Osteocyte (in vitro differentiated cells): ENCODE measurements around the gene UBN1. TPM values are rescaled to one million over a fixed set of nuclear protein-coding genes. Genes with fewer than 3 reads are reported as not detected.

Source experiments
- DNase-seq: peaks from one replicate; pipeline ENCODE4 v3.0.0; 2021; ENCODE audit warnings: mixed read lengths; ENCODE audit not compliant: unreplicated experiment; ENCODE audit errors: extremely low spot score
- H3K27ac Mint-ChIP-seq: one replicate; pipeline ENCODE4 v1.8.0; 2021; ENCODE audit warnings: mild to moderate bottlenecking, mixed read lengths; ENCODE audit not compliant: unreplicated experiment
- H3K27me3 Mint-ChIP-seq: one replicate; pipeline ENCODE4 v1.8.0; 2021; ENCODE audit warnings: mixed read lengths; ENCODE audit not compliant: unreplicated experiment
- H3K36me3 Mint-ChIP-seq: one replicate; pipeline ENCODE4 v1.8.0; 2021; ENCODE audit warnings: mixed read lengths; ENCODE audit not compliant: unreplicated experiment
- H3K4me1 Mint-ChIP-seq: one replicate; pipeline ENCODE4 v1.8.0; 2021; ENCODE audit warnings: mixed read lengths; ENCODE audit not compliant: unreplicated experiment
- H3K4me3 Mint-ChIP-seq: one replicate; pipeline ENCODE4 v1.8.0; 2021; ENCODE audit warnings: mild to moderate bottlenecking, moderate library complexity, mixed read lengths; ENCODE audit not compliant: unreplicated experiment
- H3K9me3 Mint-ChIP-seq: one replicate; pipeline ENCODE4 v1.8.0; 2021; ENCODE audit warnings: mixed read lengths; ENCODE audit not compliant: unreplicated experiment
- total RNA-seq: library from RNA; stranded (reverse); gene quantifications from 2 replicates; pipeline ENCODE4 v1.2.1, GENCODE V29; 2021
- TF ChIP-seq, protein P1 (sequence below): fragments of 200-600 bp; sonication (generic); IDR thresholded peaks from 2 replicates; pipeline ENCODE4 v1.5.0; 2021; ENCODE audit warnings: antibody characterized with exemption, mild to moderate bottlenecking, moderate library complexity

Gene UBN1
- total RNA-seq, 1 donor from 2014 or later: 50.8 TPM

DNA sequence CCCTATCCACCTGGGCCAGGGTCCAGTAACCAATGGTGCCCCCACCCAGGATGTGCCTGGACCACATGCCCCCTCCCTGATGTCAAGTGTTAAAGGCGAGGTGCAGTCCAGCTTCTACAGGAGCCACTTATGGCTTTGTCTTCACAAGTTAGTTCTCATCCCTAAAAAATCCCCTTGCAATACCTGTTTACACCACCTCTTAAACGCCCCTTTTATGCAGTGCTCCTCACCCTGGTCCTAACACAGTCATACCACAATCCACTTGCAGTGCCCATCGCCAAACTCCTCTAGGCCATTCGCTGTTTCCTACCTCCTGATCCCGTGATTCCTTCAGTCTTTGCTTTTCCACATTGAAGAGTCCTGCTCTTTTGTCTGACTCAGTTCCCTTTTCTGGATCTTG is 7.3 kb upstream of the UBN1 start:
- H3K27me3 Mint-ChIP-seq: no peaks in the 10 kb centered on the region

DNA sequence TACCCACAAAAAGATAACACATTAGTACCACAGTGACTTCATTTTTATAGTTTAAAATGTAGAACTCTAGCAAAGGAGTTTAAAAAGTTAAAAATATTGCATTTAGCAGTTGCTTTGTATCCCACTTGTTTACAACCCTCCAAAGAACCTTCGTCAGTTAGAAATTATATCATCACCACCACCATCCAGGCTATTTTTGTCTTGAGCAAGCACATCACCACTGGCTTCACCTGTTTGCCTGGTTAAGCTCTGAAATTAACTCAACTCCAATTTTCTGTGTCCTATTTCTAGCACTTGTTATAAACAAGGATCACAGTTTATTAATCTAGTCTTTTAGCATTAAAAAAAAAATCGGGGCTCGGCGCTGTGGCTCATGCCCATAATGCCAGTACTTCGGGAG is 6.3 kb upstream of the UBN1 start:
- Mint-ChIP-seq H3K27me3 (no peaks in the 10 kb centered on the region), H3K9me3 (no peaks in the 10 kb centered on the region), H3K4me1 (peaks cover 7% of the 10 kb centered on the region), H3K4me3 (no peak overlapping the region), H3K36me3 (peaks cover 45% of the 10 kb centered on the region), H3K27ac (no peak overlapping the region)
- TF ChIP-seq, protein P1, sequence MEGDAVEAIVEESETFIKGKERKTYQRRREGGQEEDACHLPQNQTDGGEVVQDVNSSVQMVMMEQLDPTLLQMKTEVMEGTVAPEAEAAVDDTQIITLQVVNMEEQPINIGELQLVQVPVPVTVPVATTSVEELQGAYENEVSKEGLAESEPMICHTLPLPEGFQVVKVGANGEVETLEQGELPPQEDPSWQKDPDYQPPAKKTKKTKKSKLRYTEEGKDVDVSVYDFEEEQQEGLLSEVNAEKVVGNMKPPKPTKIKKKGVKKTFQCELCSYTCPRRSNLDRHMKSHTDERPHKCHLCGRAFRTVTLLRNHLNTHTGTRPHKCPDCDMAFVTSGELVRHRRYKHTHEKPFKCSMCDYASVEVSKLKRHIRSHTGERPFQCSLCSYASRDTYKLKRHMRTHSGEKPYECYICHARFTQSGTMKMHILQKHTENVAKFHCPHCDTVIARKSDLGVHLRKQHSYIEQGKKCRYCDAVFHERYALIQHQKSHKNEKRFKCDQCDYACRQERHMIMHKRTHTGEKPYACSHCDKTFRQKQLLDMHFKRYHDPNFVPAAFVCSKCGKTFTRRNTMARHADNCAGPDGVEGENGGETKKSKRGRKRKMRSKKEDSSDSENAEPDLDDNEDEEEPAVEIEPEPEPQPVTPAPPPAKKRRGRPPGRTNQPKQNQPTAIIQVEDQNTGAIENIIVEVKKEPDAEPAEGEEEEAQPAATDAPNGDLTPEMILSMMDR: no peak
- no peak for DNase-seq

More for the DNA sequence above, 7.3 kb upstream of the UBN1 start:
- DNase-seq: no peak
- Mint-ChIP-seq H3K9me3 (no peaks in the 10 kb centered on the region), H3K27ac (no peak overlapping the region), H3K4me1 (no peaks in the 10 kb centered on the region), H3K36me3 (peaks cover 41% of the 10 kb centered on the region), H3K4me3 (no peak overlapping the region)
- TF ChIP-seq, protein P1: no peak

DNA sequence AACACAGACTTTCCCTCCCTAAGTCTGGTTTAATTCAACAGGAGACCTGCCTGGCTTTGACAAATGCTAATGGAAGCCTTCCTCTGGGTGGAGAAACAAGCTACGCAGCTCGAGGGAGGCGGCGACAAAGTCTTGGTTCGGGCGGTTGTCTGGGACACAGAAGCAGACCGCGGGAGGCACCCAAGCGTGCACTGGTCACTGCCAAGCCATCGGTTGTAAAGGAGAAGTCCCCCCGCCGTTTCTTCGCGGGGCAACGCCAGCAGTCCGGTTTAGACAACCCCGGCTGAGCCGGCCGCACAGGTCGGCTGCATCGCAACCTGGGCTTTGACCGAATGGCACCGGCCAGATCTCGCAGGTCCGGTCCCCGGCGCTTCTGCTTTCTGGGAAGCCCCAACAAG is 779 bp upstream of the UBN1 start:
- H3K9me3 Mint-ChIP-seq: no peaks in the 10 kb centered on the region
- peak overlapping the region; percentile 85 for H3K27ac Mint-ChIP-seq
- H3K27me3 Mint-ChIP-seq: no peaks in the 10 kb centered on the region
- peaks cover 18% of the 10 kb centered on the region for H3K36me3 Mint-ChIP-seq
- TF ChIP-seq, protein P1: no peak
- peaks cover 47% of the 10 kb centered on the region for H3K4me1 Mint-ChIP-seq
- DNase-seq: no peak
- H3K4me3 Mint-ChIP-seq: peak overlapping the region; percentile 86

DNA sequence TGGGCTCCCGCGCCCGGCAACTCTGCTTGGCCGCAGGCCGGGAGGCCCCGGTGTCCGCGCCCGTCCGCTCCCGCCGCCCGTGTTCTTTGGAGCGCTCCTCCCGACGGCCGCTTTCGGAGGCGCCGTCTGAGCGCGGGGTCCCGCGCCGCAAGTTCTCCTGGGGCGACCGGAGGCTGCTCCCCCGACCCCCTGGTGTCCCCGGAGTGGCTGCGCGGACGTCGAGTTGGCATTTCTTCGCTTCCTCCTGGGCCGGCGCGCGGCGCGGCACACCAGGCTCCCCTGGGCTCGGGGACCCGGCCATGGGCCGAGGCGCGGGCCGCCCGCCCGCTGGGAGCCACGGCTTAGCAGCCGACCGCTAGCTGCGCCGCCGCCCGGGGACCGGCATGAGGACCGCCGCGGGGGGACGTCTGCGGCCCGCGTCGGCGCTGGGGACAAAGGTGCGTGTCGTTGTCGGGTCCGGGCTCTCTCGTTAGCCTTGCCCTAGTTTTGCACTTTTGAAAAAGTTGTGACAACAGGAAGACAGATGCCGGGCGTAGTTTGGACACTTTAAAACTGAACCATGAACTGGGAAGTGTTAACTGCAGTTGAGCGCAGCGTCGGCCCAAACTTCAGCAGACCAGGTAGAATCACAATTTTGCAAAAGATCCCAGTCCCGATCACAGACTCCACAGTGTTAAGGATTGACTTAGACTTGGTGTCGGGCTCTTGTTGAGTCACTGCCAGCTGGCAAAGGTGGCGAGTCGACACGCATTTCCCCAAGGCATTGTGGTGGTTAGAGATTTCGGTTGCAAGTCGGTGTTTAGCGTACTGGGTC is 700 bp downstream of the UBN1 start:
- H3K27ac Mint-ChIP-seq: peak overlapping the region; percentile 75
- H3K4me3 Mint-ChIP-seq: peak overlapping the region; percentile 86
- H3K27me3 Mint-ChIP-seq: no peaks in the 10 kb centered on the region
- peaks cover 59% of the 10 kb centered on the region for H3K4me1 Mint-ChIP-seq
- DNase-seq: peak; percentile 84
- peaks cover 20% of the 10 kb centered on the region for H3K36me3 Mint-ChIP-seq
- no peaks in the 10 kb centered on the region for H3K9me3 Mint-ChIP-seq
- TF ChIP-seq, protein P1: no peak

DNA sequence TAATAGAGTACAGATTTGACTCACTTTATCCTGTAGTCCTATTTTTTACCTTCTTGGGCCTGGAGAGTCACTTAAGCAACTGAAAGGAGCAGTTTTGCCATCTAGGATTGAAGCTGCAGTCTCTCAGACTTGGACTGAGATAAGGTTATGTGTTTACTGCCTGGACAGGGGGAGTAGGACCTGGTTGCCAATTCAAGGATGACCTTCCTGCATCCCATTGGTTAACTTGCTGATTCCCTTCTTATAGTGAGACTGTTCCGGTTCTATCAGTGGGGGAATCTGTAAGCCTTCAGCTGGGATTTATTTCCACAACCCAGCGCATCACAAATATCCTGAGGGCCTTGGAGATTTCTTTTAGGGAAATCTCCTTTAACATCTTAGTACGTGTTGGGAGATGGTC is 2.9 kb downstream of the UBN1 start:
- TF ChIP-seq, protein P1: no peak
- H3K4me3 Mint-ChIP-seq: peak overlapping the region; percentile 64
- peaks cover 59% of the 10 kb centered on the region for H3K4me1 Mint-ChIP-seq
- no peak for DNase-seq
- H3K36me3 Mint-ChIP-seq: peaks cover 14% of the 10 kb centered on the region
- H3K9me3 Mint-ChIP-seq: no peaks in the 10 kb centered on the region
- H3K27me3 Mint-ChIP-seq: no peaks in the 10 kb centered on the region
- H3K27ac Mint-ChIP-seq: peak overlapping the region; percentile 41
